ENCODE results near the gene DVL1. TPM values are rescaled to one million over a fixed set of nuclear protein-coding genes. Genes with fewer than 3 reads are reported as not detected.

DVL1 gene
- total and polyA plus RNA-seq, 2 of the 13 experiments (the other 11 are each of a cell fraction or from before 2014, with no cell fraction given): 30.8 to 60.4 TPM

- TF ChIP-seq TFDP2 (CRISPR knock-in tag; IDR thresholded peaks at IDR 0.05) (peak; percentile 56; the same call in 1 of the 2 replicates), GABPA (IDR thresholded peaks at IDR 0.05; ENCODE audit: low read depth, low read length) (no peak), GABPA (CRISPR knock-in tag; IDR thresholded peaks at IDR 0.05; ENCODE audit: low read depth) (peak; percentile 55), GATAD1 (CRISPR knock-in tag; IDR thresholded peaks at IDR 0.05) (peak; percentile 54), PHF20 (CRISPR knock-in tag; IDR thresholded peaks at IDR 0.05) (peak; percentile 65), ZNF232 (CRISPR knock-in tag; IDR thresholded peaks at IDR 0.05; ENCODE audit: borderline replicate concordance) (0 out of 2 replicates have a peak, but pooled peaks have one; percentile 15), RBFOX2 (IDR thresholded peaks at IDR 0.05; ENCODE audit: low read depth, low read length) (peak; percentile 69), SIN3A (IDR thresholded peaks at IDR 0.05; ENCODE audit: borderline replicate concordance, low read depth, low read length) (peak; percentile 76; the same call in 1 of the 2 replicates), ZNF484 (CRISPR knock-in tag; IDR thresholded peaks at IDR 0.05; ENCODE audit: borderline replicate concordance, low read depth) (no peak; the same call in 1 of the 2 replicates), ZNF788 (CRISPR knock-in tag; IDR thresholded peaks at IDR 0.05; ENCODE audit: borderline replicate concordance) (peak; percentile 64), CREB1 (IDR thresholded peaks at IDR 0.05) (no peak; the same call in 1 of the 2 replicates), CREB1 (CRISPR knock-in tag; IDR thresholded peaks at IDR 0.05) (no peak), YY1 (IDR thresholded peaks at IDR 0.05; ENCODE audit: insufficient read depth, insufficient replicate concordance, low read depth, low read length) (peak; percentile 72), HBP1 (CRISPR knock-in tag; IDR thresholded peaks at IDR 0.05; ENCODE audit: low read depth) (peak; percentile 57), ZBTB38 (CRISPR knock-in tag; IDR thresholded peaks at IDR 0.05) (0 out of 2 replicates have a peak, but pooled peaks have one; percentile 6), ZHX1 (CRISPR knock-in tag; IDR thresholded peaks at IDR 0.05; ENCODE audit: low read depth) (peak; percentile 20; the same call in 1 of the 2 replicates)
- TF ChIP-seq, protein P1, sequence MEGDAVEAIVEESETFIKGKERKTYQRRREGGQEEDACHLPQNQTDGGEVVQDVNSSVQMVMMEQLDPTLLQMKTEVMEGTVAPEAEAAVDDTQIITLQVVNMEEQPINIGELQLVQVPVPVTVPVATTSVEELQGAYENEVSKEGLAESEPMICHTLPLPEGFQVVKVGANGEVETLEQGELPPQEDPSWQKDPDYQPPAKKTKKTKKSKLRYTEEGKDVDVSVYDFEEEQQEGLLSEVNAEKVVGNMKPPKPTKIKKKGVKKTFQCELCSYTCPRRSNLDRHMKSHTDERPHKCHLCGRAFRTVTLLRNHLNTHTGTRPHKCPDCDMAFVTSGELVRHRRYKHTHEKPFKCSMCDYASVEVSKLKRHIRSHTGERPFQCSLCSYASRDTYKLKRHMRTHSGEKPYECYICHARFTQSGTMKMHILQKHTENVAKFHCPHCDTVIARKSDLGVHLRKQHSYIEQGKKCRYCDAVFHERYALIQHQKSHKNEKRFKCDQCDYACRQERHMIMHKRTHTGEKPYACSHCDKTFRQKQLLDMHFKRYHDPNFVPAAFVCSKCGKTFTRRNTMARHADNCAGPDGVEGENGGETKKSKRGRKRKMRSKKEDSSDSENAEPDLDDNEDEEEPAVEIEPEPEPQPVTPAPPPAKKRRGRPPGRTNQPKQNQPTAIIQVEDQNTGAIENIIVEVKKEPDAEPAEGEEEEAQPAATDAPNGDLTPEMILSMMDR (CRISPR knock-in tag; IDR thresholded peaks at IDR 0.05): peak; percentile 33; the same call in 1 of the 2 replicates
- TF ChIP-seq, protein P2, sequence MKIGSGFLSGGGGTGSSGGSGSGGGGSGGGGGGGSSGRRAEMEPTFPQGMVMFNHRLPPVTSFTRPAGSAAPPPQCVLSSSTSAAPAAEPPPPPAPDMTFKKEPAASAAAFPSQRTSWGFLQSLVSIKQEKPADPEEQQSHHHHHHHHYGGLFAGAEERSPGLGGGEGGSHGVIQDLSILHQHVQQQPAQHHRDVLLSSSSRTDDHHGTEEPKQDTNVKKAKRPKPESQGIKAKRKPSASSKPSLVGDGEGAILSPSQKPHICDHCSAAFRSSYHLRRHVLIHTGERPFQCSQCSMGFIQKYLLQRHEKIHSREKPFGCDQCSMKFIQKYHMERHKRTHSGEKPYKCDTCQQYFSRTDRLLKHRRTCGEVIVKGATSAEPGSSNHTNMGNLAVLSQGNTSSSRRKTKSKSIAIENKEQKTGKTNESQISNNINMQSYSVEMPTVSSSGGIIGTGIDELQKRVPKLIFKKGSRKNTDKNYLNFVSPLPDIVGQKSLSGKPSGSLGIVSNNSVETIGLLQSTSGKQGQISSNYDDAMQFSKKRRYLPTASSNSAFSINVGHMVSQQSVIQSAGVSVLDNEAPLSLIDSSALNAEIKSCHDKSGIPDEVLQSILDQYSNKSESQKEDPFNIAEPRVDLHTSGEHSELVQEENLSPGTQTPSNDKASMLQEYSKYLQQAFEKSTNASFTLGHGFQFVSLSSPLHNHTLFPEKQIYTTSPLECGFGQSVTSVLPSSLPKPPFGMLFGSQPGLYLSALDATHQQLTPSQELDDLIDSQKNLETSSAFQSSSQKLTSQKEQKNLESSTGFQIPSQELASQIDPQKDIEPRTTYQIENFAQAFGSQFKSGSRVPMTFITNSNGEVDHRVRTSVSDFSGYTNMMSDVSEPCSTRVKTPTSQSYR (CRISPR knock-in tag; IDR thresholded peaks at IDR 0.05; ENCODE audit: borderline replicate concordance): no peak
Measured at GRCh38 chr1:1307923-1308755, 41.1 kb downstream of the DVL1 start, which contains the start of the genes ACAP3 and PUSL1 (continued).

All from HepG2 (cell line).